H9 (cell line): ENCODE measurements around the gene TIMM10B. TPM values are rescaled to one million over a fixed set of nuclear protein-coding genes. Genes with fewer than 3 reads are reported as not detected.

ENCODE experiments used
- DNase-seq: peaks from one replicate; pipeline ENCODE4 v3.0.0-alpha.2; 2017
- H2AFZ ChIP-seq: one replicate; pipeline ENCODE4 v1.6.1; 2013; ENCODE audit warnings: mild to moderate bottlenecking, low read length, control low read depth, moderate library complexity
- H2AK5ac ChIP-seq: 2 replicates; pipeline ENCODE4 v1.6.1; 2013; ENCODE audit warnings: low read length, control low read depth, mixed read lengths; ENCODE audit not compliant: insufficient read length
- H2BK120ac ChIP-seq: one replicate; pipeline ENCODE4 v1.6.1; 2013; ENCODE audit warnings: low read depth, mild to moderate bottlenecking, low read length, control low read depth, inconsistent platforms; ENCODE audit not compliant: poor library complexity, severe bottlenecking
- H2BK12ac ChIP-seq: 2 replicates; pipeline ENCODE4 v1.6.1; 2013; ENCODE audit warnings: low read length, control low read depth, mixed read lengths, low read depth; ENCODE audit not compliant: insufficient read length
- H2BK15ac ChIP-seq: 2 replicates; pipeline ENCODE4 v1.6.1; 2013; ENCODE audit warnings: low read depth, low read length, control low read depth
- H2BK20ac ChIP-seq: one replicate; pipeline ENCODE4 v1.6.1; 2013; ENCODE audit warnings: low read depth, mild to moderate bottlenecking, low read length, control low read depth, inconsistent platforms; ENCODE audit not compliant: poor library complexity, severe bottlenecking
- H2BK5ac ChIP-seq: 2 replicates; pipeline ENCODE4 v1.6.1; 2013; ENCODE audit warnings: low read length, control low read depth, mixed read lengths; ENCODE audit not compliant: insufficient read length
- H3K14ac ChIP-seq: 2 replicates; pipeline ENCODE4 v1.6.1; 2013; ENCODE audit warnings: low read length, control low read depth; ENCODE audit not compliant: insufficient read depth
- H3K18ac ChIP-seq: 2 replicates; pipeline ENCODE4 v1.6.1; 2013; ENCODE audit warnings: low read depth, mild to moderate bottlenecking, mixed read lengths, low read length, control low read depth; ENCODE audit not compliant: insufficient read length
- H3K23ac ChIP-seq: 2 replicates; pipeline ENCODE4 v1.6.1; 2013; ENCODE audit warnings: low read length, control low read depth, mixed read lengths, low read depth; ENCODE audit not compliant: insufficient read length
- H3K23me2 ChIP-seq: 2 replicates; pipeline ENCODE4 v1.6.1; 2013; ENCODE audit warnings: low read depth, mild to moderate bottlenecking, mixed read lengths, low read length, control low read depth; ENCODE audit not compliant: insufficient read length, poor library complexity, severe bottlenecking
- H3K27ac ChIP-seq: 2 replicates; pipeline ENCODE4 v1.5.1; 2013; ENCODE audit warnings: low read length, control low read depth, mixed read lengths, low read depth; ENCODE audit not compliant: insufficient read length
- H3K27me3 ChIP-seq: 2 replicates; pipeline ENCODE4 v1.6.1; 2013; ENCODE audit warnings: low read length, control low read depth, inconsistent platforms; ENCODE audit not compliant: insufficient read depth
- H3K4ac ChIP-seq: 2 replicates; pipeline ENCODE4 v1.6.1; 2013; ENCODE audit warnings: low read depth, mild to moderate bottlenecking, control low read depth, inconsistent platforms, low read length, moderate library complexity
- H3K4me1 ChIP-seq: 2 replicates; pipeline ENCODE4 v1.6.1; 2013; ENCODE audit warnings: low read length, control low read depth, inconsistent platforms; ENCODE audit not compliant: insufficient read depth
- H3K4me2 ChIP-seq: 2 replicates; pipeline ENCODE4 v1.6.1; 2013; ENCODE audit warnings: low read length, control low read depth, mixed read lengths; ENCODE audit not compliant: insufficient read length, insufficient read depth
- H3K56ac ChIP-seq: 2 replicates; pipeline ENCODE4 v1.6.1; 2013; ENCODE audit warnings: low read depth, mild to moderate bottlenecking, mixed read lengths, low read length, control low read depth; ENCODE audit not compliant: insufficient read length
- H3K79me1 ChIP-seq: 2 replicates; pipeline ENCODE4 v1.6.1; 2013; ENCODE audit warnings: low read depth, mild to moderate bottlenecking, moderate library complexity, low read length, control low read depth, inconsistent platforms; ENCODE audit not compliant: insufficient read depth, poor library complexity, severe bottlenecking
- H3K79me2 ChIP-seq: 2 replicates; pipeline ENCODE4 v1.6.1; 2013; ENCODE audit warnings: low read length, control low read depth, inconsistent platforms; ENCODE audit not compliant: insufficient read depth
- H3K9ac ChIP-seq: 2 replicates; pipeline ENCODE4 v1.6.1; 2013; ENCODE audit warnings: low read length, control low read depth, mixed read lengths; ENCODE audit not compliant: insufficient read length; ENCODE audit errors: extremely low read depth
- H3K9me3 ChIP-seq: one replicate; pipeline ENCODE4 v1.6.1; 2013; ENCODE audit warnings: low read depth, low read length, inconsistent platforms; ENCODE audit not compliant: control insufficient read depth
- H3T11ph ChIP-seq: one replicate; pipeline ENCODE4 v1.6.1; 2013; ENCODE audit warnings: mild to moderate bottlenecking, low read length, control low read depth, inconsistent platforms
- H4K20me1 ChIP-seq: one replicate; pipeline ENCODE4 v1.6.1; 2013; ENCODE audit not compliant: control insufficient read depth, insufficient read length, insufficient read depth
- H4K5ac ChIP-seq: 2 replicates; pipeline ENCODE4 v1.6.1; 2013; ENCODE audit warnings: low read depth, mild to moderate bottlenecking, mixed read lengths, low read length, control low read depth; ENCODE audit not compliant: insufficient read length
- H4K8ac ChIP-seq: replicated peaks from 2 replicates; pipeline ENCODE4 v1.6.1; 2013; ENCODE audit warnings: low read length, control low read depth, mixed read lengths, low read depth; ENCODE audit not compliant: insufficient read length
- H4K91ac ChIP-seq: 2 replicates; pipeline ENCODE4 v1.6.1; 2013; ENCODE audit warnings: low read depth, mild to moderate bottlenecking, moderate library complexity, mixed read lengths, low read length, control low read depth; ENCODE audit not compliant: insufficient read length
- H3K27ac Mint-ChIP-seq, 3 experiments: 2 replicates in 2 of 3; 3 replicates in 1 of 3; pipeline ENCODE4 v1.8.0; 2020 to 2021; ENCODE audit warnings: mixed read lengths in 3 of 3, mild to moderate bottlenecking in 1 of 3, moderate library complexity in 1 of 3
- H3K27me3 Mint-ChIP-seq: 2 replicates; pipeline ENCODE4 v1.8.0; 2021; ENCODE audit warnings: low read depth, mild to moderate bottlenecking, moderate library complexity, mixed read lengths
- H3K36me3 Mint-ChIP-seq, 3 experiments: 2 replicates in 2 of 3; 3 replicates in 1 of 3; pipeline ENCODE4 v1.8.0; 2020 to 2021; ENCODE audit warnings: low read depth in 3 of 3, mixed read lengths in 3 of 3; ENCODE audit not compliant: insufficient read depth in 1 of 3
- H3K4me1 Mint-ChIP-seq, 2 experiments: 2 replicates each; pipeline ENCODE4 v1.8.0; 2020; ENCODE audit warnings: mixed read lengths in 2 of 2
- H3K4me3 Mint-ChIP-seq, 2 experiments: 2 replicates in 1 of 2; 3 replicates in 1 of 2; pipeline ENCODE4 v1.8.0; 2020 to 2021; ENCODE audit warnings: mild to moderate bottlenecking in 2 of 2, mixed read lengths in 2 of 2, moderate library complexity in 1 of 2
- H3K9me3 Mint-ChIP-seq, 2 experiments: 2 replicates in 1 of 2; 3 replicates in 1 of 2; pipeline ENCODE4 v1.8.0; 2020; ENCODE audit warnings: mild to moderate bottlenecking in 2 of 2, mixed read lengths in 2 of 2, moderate library complexity in 1 of 2
- CTCF ChIP-seq: fragments of 200-600 bp; sonication (generic); conservative IDR thresholded peaks from 3 replicates; pipeline ENCODE4 v1.8.0; 2021; ENCODE audit warnings: antibody characterized with exemption, mild to moderate bottlenecking
- WGBS: extraction: QIAGEN DNeasy Blood & Tissue Kit; methylation state at CpG from one replicate; pipeline ENCODE4 v1.1.7; 2013; ENCODE audit warnings: missing lambda C conversion rate, low lambda C conversion rate, mixed read lengths; ENCODE audit not compliant: insufficient read length; ENCODE audit errors: extremely low coverage; 5-methylcytosine and 5-hydroxymethylcytosine counted together
- total RNA-seq: library from RNA; stranded (reverse); gene quantifications from 2 replicates; pipeline ENCODE4 v1.2.1, GENCODE V29; 2021

TIMM10B gene
- total RNA-seq, 1 experiment from 2014 or later = 49.9 TPM

- Histone ChIP-seq H2BK20ac (no peak overlapping the region), H3K79me2 (no peaks in the 10 kb centered on the region), H3K56ac (no peak overlapping the region), H3K9ac (no peak overlapping the region), H3K9me3 (no peaks in the 10 kb centered on the region), H3K27me3 (no peaks in the 10 kb centered on the region), H2AFZ (no peak overlapping the region), H2AK5ac (no peak overlapping the region), H4K5ac (no peak overlapping the region), H2BK15ac (no peak overlapping the region), H4K91ac (no peak overlapping the region), H4K20me1 (no peaks in the 10 kb centered on the region), H3K23ac (no peak overlapping the region), H3K79me1 (no peaks in the 10 kb centered on the region), H2BK12ac (no peak overlapping the region), H3T11ph (no peak overlapping the region), H3K14ac (no peak overlapping the region), H3K23me2 (no peaks in the 10 kb centered on the region), H2BK120ac (no peak overlapping the region), H2BK5ac (no peak overlapping the region), H3K27ac (no peak overlapping the region), H3K4ac (no peak overlapping the region), H3K4me1 (no peaks in the 10 kb centered on the region), H3K4me2 (no peak overlapping the region), H4K8ac (no peak overlapping the region), H3K18ac (no peak overlapping the region)
- DNase-seq = no peak
- Mint-ChIP-seq H3K27ac (no peak overlapping the region), H3K4me1 (peaks cover 2 to 3% of the 10 kb centered on the region in 2 experiments), H3K9me3 (no peaks in the 10 kb centered on the region), H3K27me3 (no peaks in the 10 kb centered on the region), H3K4me3 (no peak overlapping the region), H3K36me3 (peaks cover 6 to 14% (median 8%) of the 10 kb centered on the region in 3 experiments; a peak in 3 of 7 replicates)
- TF ChIP-seq CTCF = no peak
- WGBS = no CpG with 5 or more reads among the region's 3 CpGs
Observed at GRCh38 chr11:6502382-6502781, 21.1 kb downstream of the TIMM10B start.
